SK-N-SH treated with all-trans-retinoic acid at 6 μM for 48 hours (cell line): ENCODE results near the gene NFIA.

Experiments
- ARNTL ChIP-seq: fragments of 450-650 bp; formaldehyde crosslinking; IDR thresholded peaks from 2 replicates; pipeline ENCODE4 v1.5.0; 2020; ENCODE audit warnings: low read depth, mild to moderate bottlenecking, moderate library complexity, borderline replicate concordance
- CSDC2 ChIP-seq: fragments of 250-450 bp; sonication (Bioruptor Pico); IDR thresholded peaks from 2 replicates; pipeline ENCODE4 v1.5.0; 2020; ENCODE audit warnings: mild to moderate bottlenecking, moderate library complexity
- PATZ1 ChIP-seq: fragments of 250-450 bp; sonication (Bioruptor Pico); IDR thresholded peaks from 2 replicates; pipeline ENCODE4 v1.8.0; 2020; ENCODE audit warnings: mild to moderate bottlenecking, moderate library complexity, borderline replicate concordance
- ZFP3 ChIP-seq: fragments of 250-450 bp; sonication (Bioruptor Pico); IDR thresholded peaks from 2 replicates; pipeline ENCODE4 v1.5.0; 2020; ENCODE audit warnings: mild to moderate bottlenecking, moderate library complexity
- ZFP30 ChIP-seq: fragments of 450-650 bp; formaldehyde crosslinking; IDR thresholded peaks from 2 replicates; pipeline ENCODE4 v1.5.0; 2022; ENCODE audit warnings: mild to moderate bottlenecking, moderate library complexity
- ZNF565 ChIP-seq: fragments of 450-650 bp; formaldehyde crosslinking; conservative IDR thresholded peaks from 2 replicates; pipeline ENCODE4 v1.5.0; 2020; ENCODE audit warnings: low read depth, mild to moderate bottlenecking, moderate library complexity
- ZNF70 ChIP-seq: fragments of 450-650 bp; formaldehyde crosslinking; IDR thresholded peaks from 2 replicates; pipeline ENCODE4 v1.5.0; 2020; ENCODE audit warnings: mild to moderate bottlenecking, moderate library complexity
- TF ChIP-seq, protein P1 (sequence below): fragments of 250-450 bp; sonication (Bioruptor Pico); IDR thresholded peaks from 2 replicates; pipeline ENCODE4 v1.8.0; 2021; ENCODE audit warnings: low read depth, mild to moderate bottlenecking, moderate library complexity, borderline replicate concordance
- TF ChIP-seq, protein P2 (sequence below): fragments of 250-450 bp; sonication (Bioruptor Pico); IDR thresholded peaks from 2 replicates; pipeline ENCODE4 v1.5.1; 2020; ENCODE audit warnings: low read depth, mild to moderate bottlenecking, moderate library complexity

- no peak for TF ChIP-seq PATZ1
- TF ChIP-seq, protein P1, sequence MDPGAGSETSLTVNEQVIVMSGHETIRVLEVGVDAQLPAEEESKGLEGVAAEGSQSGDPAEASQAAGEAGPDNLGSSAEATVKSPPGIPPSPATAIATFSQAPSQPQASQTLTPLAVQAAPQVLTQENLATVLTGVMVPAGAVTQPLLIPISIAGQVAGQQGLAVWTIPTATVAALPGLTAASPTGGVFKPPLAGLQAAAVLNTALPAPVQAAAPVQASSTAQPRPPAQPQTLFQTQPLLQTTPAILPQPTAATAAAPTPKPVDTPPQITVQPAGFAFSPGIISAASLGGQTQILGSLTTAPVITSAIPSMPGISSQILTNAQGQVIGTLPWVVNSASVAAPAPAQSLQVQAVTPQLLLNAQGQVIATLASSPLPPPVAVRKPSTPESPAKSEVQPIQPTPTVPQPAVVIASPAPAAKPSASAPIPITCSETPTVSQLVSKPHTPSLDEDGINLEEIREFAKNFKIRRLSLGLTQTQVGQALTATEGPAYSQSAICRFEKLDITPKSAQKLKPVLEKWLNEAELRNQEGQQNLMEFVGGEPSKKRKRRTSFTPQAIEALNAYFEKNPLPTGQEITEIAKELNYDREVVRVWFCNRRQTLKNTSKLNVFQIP = no peak
- TF ChIP-seq, protein P2, sequence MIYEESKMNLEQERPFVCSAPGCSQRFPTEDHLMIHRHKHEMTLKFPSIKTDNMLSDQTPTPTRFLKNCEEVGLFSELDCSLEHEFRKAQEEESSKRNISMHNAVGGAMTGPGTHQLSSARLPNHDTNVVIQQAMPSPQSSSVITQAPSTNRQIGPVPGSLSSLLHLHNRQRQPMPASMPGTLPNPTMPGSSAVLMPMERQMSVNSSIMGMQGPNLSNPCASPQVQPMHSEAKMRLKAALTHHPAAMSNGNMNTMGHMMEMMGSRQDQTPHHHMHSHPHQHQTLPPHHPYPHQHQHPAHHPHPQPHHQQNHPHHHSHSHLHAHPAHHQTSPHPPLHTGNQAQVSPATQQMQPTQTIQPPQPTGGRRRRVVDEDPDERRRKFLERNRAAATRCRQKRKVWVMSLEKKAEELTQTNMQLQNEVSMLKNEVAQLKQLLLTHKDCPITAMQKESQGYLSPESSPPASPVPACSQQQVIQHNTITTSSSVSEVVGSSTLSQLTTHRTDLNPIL (CRISPR knock-in tag) = no peak
- no peak for TF ChIP-seq CSDC2 (CRISPR knock-in tag)
- no peak for TF ChIP-seq ARNTL (CRISPR knock-in tag)
- no peak for TF ChIP-seq ZNF70 (CRISPR knock-in tag)
- TF ChIP-seq ZNF565 = no peak
- TF ChIP-seq ZFP30 (CRISPR knock-in tag) = no peak
- TF ChIP-seq ZFP3 = no peak
These were observed 35.9 kb upstream of the NFIA start for GRCh38 chr1:61046434-61046833.
